Measurements from ENCODE around the gene BRIX1.
"Not testable (repeated sequence)": the region's sequence is repeated elsewhere in the genome, so short reads cannot be mapped to it uniquely, and the experiment has no call there.

The BRIX1 gene

GRCh38 chr5:34915856-34916192 lies 313 bp downstream of the BRIX1 start:
- no peak for DNase-seq

GRCh38 chr5:34916518-34916917 lies 1.0 kb downstream of the BRIX1 start:
- no peak for DNase-seq

GRCh38 chr5:34918025-34918424 lies 2.5 kb downstream of the BRIX1 start:
- no peak for DNase-seq

DNA sequence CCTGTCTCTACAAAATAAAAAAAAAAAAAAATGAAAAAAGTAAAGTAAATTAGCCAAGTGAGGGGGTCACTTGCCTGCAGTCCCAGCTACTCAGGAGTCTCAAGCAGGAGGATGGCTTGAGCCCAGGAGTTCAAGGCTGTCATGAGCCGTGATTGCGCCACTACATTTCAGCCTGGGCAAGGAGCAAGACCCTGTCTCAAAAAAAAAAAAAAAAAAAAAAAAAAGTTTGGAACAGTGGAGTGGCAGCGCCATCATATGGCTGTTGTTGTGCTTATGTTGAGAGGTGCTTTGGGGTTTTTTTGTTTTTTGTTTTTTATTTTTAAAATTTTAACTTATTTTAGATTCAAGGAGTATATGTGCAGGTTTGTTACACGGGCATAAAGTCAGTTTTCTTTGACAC lies 3.6 kb downstream of the BRIX1 start:
- no peak for DNase-seq

DNA sequence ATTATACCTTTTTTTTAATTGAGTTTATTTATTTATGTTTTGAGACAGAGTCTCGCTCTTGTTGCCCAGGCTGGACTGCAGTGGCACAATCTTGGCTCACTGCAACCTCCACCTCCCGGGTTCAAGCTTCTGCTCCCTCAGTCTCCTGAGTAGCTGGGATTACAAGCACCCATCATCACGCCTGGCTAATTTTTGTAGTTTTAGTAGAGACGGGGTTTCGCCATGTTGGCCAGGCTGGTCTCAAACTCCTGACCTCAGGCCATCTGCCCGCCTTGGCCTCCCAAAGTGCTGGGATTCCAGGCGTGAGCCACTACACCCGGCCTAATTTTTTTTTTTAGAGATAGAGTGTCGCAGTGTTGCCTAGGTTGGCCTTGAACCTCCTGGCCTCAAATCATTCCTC lies 7.7 kb downstream of the BRIX1 start:
- DNase-seq = not testable (repeated sequence)

DNA sequence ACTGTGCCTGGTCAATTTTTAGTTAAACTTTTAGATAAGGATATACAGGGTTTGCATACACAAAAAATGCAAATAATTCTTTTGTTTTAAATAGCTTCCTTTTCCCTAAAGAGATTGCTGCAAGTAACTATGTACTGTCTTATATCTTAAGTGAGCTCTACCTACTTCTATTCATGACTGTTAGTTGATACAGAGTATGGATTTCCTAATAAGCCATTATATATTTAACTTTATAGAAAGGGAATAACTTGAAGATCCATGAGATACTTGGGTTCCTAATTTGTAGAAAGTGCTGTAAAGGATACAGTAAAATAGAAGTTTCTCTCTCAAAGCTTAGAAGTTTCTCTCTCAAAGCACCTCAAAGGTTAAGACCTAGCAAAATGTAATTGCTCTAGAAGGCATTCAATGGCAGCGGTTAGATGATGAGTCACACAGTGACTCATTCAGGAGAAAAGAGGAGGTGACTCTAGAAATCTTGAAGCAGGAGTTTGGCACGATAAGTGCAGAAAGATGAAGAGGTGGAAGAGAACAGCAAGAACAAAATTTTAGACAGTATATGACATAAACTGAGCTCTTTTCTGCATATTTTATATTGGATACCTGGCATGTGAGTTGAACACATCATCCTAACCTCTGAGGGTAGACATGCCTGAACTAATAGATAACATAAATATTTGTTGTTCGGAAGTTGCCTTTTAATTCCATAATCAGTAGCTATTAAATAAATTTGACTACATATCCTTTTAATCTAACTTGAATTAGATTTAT lies 8.4 kb downstream of the BRIX1 start:
- DNase-seq = no peak

- no peak for DNase-seq
These were observed 8.9 kb downstream of the BRIX1 start for GRCh38 chr5:34924462-34924765.

GRCh38 chr5:34926318-34926888 lies 10.9 kb downstream of the BRIX1 start:
- no peak for DNase-seq

GRCh38 chr5:34927785-34928184 lies 12.3 kb downstream of the BRIX1 start:
- DNase-seq = no peak

GRCh38 chr5:34928267-34928666 lies 12.8 kb downstream of the BRIX1 start:
- no peak for DNase-seq

DNA sequence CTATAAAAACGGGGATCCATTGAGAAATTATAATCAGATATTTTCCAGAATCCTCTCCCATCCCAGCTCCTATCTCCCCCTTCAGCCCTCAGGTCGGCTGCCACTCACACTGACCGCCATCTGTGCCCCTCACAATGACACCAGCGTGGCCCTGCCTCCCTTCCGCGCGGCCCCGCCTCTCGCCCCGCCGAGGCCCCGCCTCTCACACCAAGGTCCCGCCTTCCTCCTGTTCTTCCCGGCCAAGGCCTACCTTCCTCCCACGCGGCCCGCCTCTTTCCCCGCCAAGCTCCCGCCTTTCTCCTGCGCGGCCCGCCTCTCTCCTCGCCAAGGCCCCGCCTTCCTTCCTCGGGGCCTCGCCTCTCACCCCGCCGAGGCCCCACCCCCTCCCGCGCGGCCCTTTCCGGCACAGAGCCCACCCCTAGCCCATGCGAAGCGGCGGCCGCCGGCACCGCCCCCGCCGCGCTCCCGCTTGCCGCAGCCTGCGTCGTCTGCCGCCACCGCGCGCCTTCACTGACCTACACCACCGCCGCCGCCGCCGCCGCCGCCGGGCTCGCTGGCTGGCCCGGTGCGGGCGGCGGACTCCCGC lies 13.7 kb downstream of the BRIX1 start, which contains the start of gene DNAJC21:
Gene DNAJC21, plus strand, starts transcription at position 426 of the 586 bp plus-strand sequence. CDS start 261 bp downstream, outside the sequence.
- DNase-seq = peak; percentile 98

DNA sequence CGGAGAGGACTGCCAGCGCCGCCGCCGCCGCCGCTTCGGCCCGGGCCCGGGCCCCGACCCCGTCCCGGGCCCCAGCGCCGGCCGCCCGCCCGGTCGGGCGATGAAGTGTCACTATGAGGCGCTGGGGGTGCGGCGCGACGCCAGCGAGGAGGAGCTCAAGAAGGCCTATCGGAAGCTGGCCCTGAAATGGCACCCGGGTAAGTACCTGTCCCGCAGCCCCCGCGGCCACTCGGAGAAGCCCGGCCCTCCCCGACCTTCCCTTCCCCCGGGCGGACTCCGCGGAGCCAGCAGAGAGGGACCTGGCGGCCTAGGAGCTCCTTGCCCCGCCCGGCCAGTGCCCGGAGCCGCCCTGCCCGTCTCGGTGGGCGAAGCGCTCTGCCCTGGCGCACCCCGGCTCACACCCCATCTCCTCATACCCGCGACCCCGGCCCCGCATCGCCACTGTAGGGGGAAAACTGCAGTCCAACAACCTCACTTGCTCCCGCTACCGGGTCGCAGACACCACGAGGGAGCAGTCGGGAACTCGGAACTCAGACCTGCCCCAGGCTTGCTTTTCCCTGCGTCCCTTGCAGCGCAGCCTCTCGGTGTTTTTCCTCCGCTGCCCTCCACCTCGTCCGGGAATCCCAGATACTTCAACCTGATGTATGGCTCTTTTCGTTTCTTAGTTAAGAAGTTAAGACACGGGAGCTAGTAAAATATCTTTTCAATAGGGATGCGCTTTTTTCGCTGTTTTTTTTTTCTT lies 14.4 kb downstream of the BRIX1 start:
- DNase-seq = peak; percentile 62

DNA sequence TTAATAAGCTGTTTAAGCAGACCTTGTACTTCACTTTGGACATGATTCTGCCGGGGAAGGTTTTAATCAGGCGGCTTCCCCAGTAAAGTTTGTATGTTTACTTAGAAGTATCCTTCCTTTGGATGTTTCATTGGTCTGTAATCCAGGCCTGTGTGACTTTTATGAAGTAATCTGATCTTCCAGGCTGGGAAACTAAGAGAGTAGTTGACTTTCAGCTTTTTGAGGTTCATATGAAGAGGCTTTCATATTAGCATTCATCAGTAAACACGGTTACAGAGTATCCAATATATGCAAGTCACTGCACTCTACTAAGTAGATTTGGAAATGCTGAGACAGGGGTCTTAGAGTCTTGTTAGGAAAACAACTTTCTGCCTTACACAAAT lies 14.9 kb downstream of the BRIX1 start:
- no peak for DNase-seq

GRCh38 chr5:34930870-34931269 lies 15.4 kb downstream of the BRIX1 start:
- DNase-seq = no peak

- no peak for DNase-seq
These were observed 17.4 kb downstream of the BRIX1 start for GRCh38 chr5:34932947-34933346.

- no peak for DNase-seq
These were observed 26.4 kb downstream of the BRIX1 start for GRCh38 chr5:34941936-34942335.

DNA sequence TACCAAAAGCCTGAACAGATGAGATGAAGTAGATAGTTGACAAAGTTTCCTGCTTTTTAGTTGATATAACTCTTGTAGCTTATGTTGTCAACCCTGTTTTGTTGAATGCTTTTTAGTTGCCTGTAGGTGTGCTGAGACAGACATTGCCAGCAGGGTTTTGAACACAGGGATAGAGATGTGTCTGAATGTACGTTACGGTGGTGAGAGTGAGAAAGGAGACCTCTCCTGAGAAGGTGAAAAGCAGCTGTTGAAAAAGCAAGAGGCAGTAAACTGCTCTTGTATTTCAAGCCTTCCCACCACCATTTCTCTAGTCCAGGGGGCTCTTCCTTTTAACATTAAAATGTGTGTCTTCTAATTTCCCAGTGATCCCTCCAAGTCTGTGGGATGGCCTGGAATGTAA lies 28.5 kb downstream of the BRIX1 start:
- DNase-seq = no peak

DNA sequence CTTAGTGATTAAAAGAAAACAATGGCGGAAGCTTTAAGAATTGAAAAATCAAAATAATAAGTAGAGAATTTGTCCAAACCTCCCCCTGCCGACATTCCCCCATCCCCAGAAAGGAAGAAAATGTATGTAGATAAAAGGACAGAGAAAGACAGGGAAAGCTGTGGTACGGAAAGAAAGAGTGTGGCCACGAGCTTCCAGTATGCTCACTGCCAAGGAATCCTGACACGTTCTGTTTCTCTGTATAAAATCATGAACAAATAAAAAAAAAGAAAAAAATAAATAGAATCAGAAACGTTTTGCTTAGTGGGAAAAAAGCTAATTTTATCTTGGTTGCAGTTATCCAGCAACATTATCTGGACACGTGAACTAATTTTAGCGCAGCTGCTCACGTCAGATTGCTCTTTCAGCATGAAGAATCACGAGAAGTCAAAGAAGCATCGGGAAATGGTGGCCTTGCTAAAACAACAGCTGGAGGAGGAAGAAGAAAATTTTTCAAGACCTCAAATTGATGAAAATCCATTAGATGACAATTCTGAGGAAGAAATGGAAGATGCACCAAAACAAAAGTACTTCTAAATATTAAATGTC lies 29.0 kb downstream of the BRIX1 start:
- DNase-seq = no peak

GRCh38 chr5:34957321-34957720 lies 41.8 kb downstream of the BRIX1 start:
- no peak for DNase-seq

DNA sequence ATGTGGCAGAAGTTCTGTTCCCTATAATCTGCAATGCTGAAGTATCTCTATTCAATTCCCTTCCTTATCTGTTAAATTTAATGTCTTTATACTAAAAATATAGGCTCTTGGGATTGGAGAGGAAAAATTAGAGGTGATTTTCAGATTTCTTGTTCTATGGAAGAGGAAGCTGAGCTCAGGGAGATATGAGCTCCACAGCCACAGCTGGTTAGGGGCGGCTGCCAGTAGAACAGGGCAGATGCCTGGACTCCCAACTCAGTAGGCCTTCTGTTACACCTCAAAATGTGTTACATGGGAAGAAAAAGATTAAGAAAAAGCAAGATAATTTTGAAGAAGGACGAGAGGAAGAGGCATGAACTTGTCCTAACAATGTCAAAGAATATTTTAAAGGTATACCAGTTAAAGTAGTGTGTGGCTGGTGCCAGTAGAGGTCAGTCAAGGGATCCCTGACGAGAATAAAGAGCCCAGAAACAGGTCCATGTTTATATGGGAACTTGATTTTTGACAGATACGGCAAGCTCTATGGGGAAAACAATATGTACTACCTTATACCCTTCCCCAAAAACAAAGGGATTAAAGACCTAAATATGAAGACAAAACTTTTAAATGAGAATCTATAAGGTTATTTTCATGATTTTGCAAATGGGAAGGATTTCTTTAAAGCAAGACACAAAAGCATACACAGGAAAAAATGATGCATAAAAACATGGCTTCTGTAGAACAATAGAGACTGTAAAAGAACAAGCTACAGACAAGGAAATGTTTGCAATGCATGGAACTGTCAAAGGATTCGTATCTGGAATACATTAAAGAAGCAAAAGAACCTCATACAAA lies 42.6 kb downstream of the BRIX1 start:
- peak; percentile 33 for DNase-seq

GRCh38 chr5:34959323-34959722 lies 43.8 kb downstream of the BRIX1 start:
- no peak for DNase-seq

GRCh38 chr5:34967540-34967939 lies 52.0 kb downstream of the BRIX1 start:
- no peak for DNase-seq

- no peak for DNase-seq
These were observed 52.7 kb downstream of the BRIX1 start for GRCh38 chr5:34968258-34968657.
